ENCODE results near the gene KIF18B.
A peak's percentile ranks its signal among the peaks of the same experiment; 100 is the strongest.
"Not testable (repeated sequence)": the region's sequence is repeated elsewhere in the genome, so short reads cannot be mapped to it uniquely, and the experiment has no call there.

The KIF18B gene

GRCh38 chr17:44968225-44969143 is 20.9 kb upstream of the KIF18B start, which contains the start of gene C1QL1:
Gene C1QL1, minus strand, starts transcription at chr17:44968303. Its CDS starts 255 bp downstream, at chr17:44968048.
- peak; percentile 41 for DNase-seq

GRCh38 chr17:44967907-44968224 is 20.3 kb upstream of the KIF18B start:
- no peak for DNase-seq

DNA sequence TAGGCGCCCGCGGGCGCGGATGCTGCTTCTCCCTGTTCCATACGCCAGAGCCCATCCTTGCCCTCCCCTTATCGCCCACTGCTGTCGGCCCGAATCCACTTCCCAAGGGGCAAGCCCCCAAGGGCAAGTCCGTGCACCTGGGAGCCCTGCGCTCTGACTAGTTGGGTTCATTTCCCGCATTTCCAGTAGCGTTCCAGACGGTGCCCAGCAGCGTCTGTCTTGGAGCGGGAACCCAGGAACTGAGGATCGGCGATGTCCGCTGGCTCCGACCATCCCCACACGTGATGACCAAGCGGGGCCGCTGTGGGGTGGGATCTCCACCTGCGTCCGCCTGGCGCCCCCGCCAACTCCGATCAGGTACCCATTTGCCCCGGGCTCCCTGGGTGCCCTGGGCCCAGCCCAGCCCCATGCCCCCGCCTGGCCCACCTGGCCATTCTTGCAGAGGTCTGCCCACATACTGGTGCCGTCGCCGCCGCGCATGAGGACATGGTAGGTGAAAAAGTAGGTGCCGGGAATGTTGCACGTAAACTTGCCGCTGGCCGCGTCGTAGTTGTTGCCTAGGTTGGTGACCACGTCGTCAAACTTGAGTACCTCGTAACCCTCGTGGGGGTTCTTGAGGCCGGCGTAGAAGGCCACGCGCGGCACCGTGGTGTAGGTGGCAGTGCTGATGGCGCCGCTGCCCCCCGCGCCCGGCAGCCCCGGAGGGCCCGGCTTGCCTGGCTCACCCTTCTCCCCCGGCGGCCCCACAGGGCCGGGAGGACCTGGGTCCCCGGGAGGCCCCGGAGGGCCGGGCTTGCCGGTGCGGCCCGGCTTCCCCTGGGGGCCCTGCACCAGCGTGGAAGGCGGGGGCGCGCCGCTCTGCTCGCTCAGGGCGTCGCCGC is 19.7 kb upstream of the KIF18B start:
- DNase-seq: no peak

DNA sequence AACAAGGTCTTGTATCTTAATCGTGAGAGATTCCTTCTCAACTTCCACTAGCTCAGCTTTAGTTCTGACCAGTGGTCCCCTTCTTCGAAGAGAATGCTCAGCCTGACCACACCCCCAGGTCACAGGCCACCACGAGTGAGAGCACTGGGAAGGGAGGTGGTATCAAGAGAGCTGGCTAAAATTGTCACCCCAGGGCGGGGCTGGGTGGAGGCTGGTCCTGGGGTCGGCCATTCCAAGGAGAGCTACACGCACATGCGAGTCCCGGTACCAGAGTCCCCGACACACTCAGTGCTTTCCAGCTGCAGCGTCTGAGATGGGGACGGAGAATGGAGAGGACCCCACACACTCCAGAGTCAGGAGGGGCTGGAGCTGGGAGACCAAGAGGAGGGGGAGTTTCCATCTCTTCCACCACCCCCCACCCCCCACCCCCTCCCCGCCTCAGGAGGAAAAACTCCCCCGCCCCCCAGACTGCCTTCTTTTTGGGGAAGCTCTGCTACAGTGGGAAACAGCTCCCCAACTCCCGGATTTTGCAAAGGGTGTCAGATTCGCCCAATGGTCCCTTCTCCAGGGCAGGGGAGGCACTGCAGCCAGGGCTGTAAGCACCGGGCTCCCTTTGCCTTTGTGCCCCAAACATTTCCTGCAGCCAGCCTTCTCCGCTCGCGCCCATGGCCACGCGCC is 18.9 kb upstream of the KIF18B start:
- no peak for DNase-seq

DNA sequence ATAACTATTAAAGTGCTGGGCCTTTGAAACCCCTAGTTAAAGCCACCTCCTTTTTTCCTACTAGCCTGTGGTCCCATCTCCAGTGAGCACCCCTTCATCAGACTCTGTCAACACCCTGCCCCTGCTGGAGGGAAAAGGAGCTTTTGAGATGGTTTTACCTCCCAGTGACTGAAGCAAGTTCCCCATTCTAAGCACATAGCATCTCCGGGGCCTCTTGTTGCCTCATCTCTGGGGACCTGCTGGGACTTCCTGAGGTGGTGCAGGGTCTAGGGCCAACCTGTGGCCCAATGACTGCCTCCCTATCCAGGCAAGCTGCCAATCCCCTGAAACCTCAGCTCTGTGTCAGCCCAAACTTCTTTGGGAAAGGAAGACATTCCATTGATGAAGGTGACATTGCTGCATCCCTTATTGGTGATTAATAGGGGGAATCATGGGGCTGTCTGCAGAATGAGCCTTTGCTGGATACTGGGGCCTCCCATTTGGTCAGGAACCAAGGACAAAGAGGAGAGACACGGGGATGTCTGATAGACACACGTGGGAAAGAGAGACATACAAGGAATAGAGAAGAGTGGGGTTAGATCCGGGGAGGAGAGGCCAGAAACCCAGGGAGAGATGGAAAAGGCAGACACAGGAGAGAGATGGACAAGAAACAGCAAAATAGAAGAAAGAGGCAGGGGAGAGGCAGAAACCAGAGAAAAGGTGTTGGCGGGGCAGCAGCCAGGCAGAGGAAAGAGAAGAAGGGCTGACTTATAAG is 18.1 kb upstream of the KIF18B start:
- DNase-seq: no peak

DNA sequence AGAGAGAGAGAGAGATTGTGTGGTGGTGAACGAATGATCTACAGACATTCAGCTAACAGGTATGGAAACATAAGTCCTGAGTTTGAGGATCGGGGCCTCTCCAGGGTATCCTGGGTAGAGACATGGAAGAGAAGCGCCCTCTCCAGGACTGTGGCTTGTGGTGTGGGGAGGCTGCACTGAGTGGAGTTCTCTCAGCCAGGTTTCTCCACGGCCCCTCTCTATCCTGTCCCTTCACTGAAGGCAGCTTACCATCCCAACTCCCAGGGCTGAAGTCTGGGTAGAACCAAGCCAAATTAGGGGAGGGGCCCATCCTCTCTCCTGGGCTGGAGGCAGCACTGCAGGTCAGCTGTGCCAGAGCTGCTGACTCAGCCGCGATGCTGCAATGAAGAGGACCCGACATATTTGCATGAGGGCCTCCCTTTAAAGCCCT is 14.4 kb upstream of the KIF18B start:
- no peak for DNase-seq

DNA sequence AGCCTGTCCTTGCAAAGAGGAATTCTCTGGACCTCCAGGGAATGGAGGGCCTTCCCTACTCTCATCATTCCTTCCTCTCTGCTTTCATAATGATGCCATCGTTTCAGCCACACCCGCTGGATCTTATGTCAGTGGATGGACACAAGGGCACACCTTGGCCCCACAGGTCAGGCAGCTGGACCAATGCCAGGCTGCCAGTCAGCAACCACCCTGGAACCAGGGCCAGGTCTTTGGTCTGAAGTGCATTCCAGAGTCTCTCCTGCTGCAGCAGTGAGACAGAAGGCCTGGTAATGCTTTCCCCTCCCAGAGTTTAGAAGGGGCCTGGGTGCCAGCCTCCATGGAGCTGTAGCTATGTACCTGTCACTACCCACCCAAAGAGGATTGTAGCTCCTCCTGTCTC is 13.1 kb upstream of the KIF18B start:
- no peak for DNase-seq

DNA sequence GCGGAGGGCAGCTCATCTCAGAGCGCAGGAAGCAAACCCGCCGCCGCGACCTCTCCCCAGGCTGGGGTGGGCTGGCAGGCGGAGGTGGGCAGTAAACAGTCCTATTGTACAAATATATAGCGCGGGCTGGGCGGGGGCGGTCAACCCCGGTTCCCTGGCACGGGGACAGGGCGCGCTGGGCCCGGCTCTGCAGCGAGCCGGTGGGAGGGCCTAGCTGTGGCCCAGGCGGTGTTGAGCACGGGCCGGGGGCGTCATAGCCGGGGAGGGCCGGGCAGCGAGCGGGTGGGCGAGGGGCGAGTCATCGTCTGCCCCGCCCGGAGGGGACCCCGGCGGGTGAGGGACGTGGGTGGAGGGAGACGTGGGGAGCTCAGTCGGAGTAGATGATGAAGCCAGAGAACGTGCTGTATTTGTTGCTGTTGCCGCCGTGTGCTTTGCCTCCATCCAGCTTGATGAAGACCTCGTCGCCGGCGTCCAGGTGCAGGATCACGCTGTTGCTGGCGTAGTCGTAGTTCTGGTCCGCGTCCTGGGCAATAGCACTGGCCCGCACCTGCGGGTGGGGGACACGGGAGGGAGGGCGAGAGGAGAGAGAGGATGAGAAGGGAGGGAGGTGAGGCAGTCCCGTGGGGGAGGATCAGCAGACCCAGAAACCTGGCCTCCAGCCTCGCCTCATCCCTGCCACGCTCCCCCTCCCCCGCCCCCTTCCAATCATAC is 12.4 kb upstream of the KIF18B start:
- no peak for DNase-seq

GRCh38 chr17:44956998-44957981 is 9.7 kb upstream of the KIF18B start:
- no peak for DNase-seq

- DNase-seq: peak; percentile 13
Measured at GRCh38 chr17:44955674-44956425, 8.3 kb upstream of the KIF18B start.

DNA sequence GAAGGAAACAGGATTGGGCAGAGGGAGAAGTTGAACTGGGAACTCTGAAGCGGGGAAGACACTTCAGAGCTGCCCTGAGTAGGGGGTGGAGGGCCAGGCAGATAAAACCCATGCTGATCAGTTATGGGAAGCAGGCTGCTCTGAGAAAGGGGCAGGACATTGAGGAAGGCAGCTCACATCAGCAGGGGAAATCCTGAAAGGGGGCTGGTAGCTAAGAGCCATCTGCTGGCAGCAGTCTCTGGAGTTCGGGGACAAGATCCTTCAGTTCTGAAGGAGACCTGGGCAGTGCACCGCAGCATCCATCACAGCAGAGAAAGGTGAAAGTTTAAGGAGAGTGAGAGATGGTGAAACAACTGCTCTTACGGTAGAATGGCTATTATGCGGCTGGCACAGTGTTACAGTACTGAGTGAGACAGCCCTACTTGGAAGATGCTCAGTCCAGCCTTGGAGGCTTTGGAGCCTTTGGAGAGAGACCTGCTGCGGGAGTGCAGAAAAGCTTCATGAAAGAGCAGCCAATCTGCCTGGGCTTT is 5.4 kb upstream of the KIF18B start:
- DNase-seq: no peak

GRCh38 chr17:44948315-44948795 is 782 bp upstream of the KIF18B start:
- DNase-seq: no peak

DNA sequence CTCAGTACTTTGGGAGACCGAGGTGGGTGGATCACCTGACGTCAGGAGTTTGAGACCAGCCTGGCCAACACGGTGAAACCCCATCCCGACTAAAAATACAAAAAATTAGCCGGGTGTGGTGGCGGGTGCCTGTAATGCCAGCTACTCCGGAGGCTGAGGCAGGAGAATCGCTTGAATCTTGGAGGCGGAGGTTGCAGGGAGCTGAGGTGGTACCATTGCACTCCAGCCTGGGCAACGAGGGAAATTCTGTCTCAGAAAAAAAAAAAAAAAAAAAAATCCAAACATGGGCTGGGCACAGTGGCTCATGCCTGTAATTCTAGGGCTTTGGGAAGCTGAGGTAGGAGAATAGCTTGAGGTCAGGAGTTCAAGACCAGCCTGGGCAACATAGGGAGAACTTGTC is 1.9 kb downstream of the KIF18B start:
- DNase-seq: not testable (repeated sequence)

DNA sequence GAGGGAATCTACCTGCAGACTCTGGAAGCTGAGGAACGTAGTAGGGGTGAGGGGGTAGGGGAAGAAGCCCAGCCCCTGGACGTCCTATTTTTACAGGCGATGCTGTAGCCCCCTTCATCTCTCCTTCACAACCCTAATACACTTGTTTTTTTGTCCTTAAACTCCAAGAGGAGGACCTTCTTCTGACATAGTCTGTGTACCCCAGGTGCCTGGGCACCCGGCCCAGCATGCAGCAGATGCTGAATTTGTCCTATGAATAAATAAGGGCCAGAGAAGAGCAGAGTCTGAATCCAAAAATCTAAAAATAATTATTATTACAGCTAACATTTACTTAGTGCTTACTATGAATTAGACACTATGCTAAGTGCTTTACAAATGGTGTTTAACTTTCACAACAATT is 5.1 kb downstream of the KIF18B start:
- DNase-seq: no peak

DNA sequence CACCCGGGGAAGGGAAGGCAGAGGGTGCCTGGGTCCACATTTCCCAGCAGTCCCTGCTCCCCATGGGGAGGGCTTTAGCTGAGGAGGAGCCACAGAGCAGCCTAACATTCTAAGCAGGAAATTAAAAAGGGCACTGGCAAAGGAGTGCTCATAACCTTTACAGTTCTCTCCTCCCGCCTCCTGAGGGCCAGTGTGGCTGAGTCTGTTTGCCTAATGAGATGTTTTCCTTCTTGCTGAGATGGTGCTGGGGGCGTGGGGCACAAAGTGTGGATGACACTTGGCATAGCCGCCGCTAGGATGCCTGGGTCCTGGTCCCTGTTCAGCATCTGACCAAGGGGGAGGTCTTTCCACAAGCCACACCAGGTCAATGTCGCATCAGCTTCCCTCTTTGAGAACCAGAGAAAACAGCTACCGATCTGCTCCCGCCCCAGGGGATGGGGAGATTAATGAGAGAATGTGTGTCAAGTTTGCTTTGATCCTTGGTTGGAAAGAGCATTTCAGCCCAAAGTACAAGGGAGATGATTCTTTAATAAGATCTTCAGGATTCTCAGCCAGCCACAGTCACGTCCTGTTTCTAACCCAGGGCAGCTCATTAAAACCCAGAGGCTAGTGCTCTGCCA is 5.8 kb downstream of the KIF18B start:
- DNase-seq: no peak

- no peak for DNase-seq
Measured at GRCh38 chr17:44940768-44941167, 6.8 kb downstream of the KIF18B start.

- no peak for DNase-seq
Measured at GRCh38 chr17:44940317-44940716, 7.3 kb downstream of the KIF18B start.

- DNase-seq: no peak
Measured at GRCh38 chr17:44935116-44935515, 12.5 kb downstream of the KIF18B start.

DNA sequence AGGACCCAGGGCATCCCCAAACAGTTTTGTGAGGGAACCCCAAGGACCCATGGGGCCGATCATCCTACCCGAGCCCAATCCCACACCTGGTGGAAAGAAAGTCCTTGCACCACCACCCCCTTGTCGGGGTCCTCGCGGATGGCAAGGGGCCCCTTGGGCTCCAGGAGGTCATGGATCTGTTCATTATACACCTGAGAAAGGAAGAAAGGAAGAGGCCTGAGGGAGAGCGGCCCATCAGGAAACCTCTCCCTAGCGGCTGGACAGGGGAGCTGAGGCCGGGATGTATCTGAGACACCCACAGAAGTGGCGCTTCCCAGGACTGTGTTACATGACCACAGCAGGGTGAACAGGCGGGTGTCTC is 12.8 kb downstream of the KIF18B start:
- no peak for DNase-seq

All from SHP77 treated with DMSO at 0.1 percent for 48 hours (cell line).